SK-N-SH (cell line): ENCODE results near the gene ARHGEF28. TPM values are rescaled to one million over a fixed set of nuclear protein-coding genes. Genes with fewer than 3 reads are reported as not detected.

ENCODE experiments used
- CTCF ChIA-PET: fragments of 300-600, 350-600 bp; formaldehyde crosslinking; extraction: SDS; loops from one replicate; lab custom pipeline; 2021; lab: Yijun Ruan, JAX
- POLR2A ChIA-PET: fragments of 350-600 bp; sonication (Branson Sonifier 250); formaldehyde crosslinking; extraction: SDS; loops from one replicate; lab custom pipeline; 2020; ENCODE audit warnings: antibody characterized with exemption, inconsistent platforms; lab: Yijun Ruan, JAX
- DNase-seq: peaks from one replicate; pipeline ENCODE4 v3.0.0; 2012
- H2AFZ ChIP-seq: fragments of 200-600 bp; sonication (generic); 2 replicates; pipeline ENCODE4 v1.8.1; 2016; ENCODE audit warnings: antibody characterized with exemption, mild to moderate bottlenecking, low read depth
- H3F3A ChIP-seq: fragments of 200-600 bp; sonication (generic); replicated peaks from 2 replicates; pipeline ENCODE3; 2016; ENCODE audit warnings: antibody characterized with exemption, mild to moderate bottlenecking; ENCODE audit not compliant: insufficient read depth
- H3K27ac ChIP-seq, 2 experiments: fragments of 200-500 bp in 1 of 2; fragments of 200-600 bp in 1 of 2; sonication (Bioruptor generic) in 1 of 2; sonication (generic), shearing (Covaris generic) in 1 of 2; 2 replicates each; pipeline versions ENCODE4 v1.5.1 to v1.6.1; 2014 to 2016; ENCODE audit warnings: low read depth in 2 of 2, inconsistent platforms in 1 of 2, low read length in 1 of 2, mild to moderate bottlenecking in 1 of 2, mixed read lengths in 1 of 2
- H3K27me3 ChIP-seq: fragments of 200-600 bp; sonication (generic), shearing (Covaris generic); 2 replicates; pipeline ENCODE4 v1.6.1; 2016; ENCODE audit warnings: mixed run types; ENCODE audit not compliant: insufficient read depth
- H3K36me3 ChIP-seq, 2 experiments: fragments of 200-500 bp in 1 of 2; fragments of 200-600 bp in 1 of 2; sonication (Bioruptor generic) in 1 of 2; sonication (generic) in 1 of 2; replicated peaks in 1 of 2; 2 replicates each; pipeline versions ENCODE3 to v1.5.1; 2014 to 2016; ENCODE audit warnings: low read length in 1 of 2, mild to moderate bottlenecking in 1 of 2; ENCODE audit not compliant: insufficient read depth in 2 of 2, control insufficient read depth in 1 of 2
- H3K4me1 ChIP-seq, 2 experiments: fragments of 200-500 bp in 1 of 2; fragments of 200-600 bp in 1 of 2; sonication (Bioruptor generic) in 1 of 2; sonication (generic), shearing (Covaris generic) in 1 of 2; 2 replicates each; pipeline versions ENCODE4 v1.5.1 to v1.6.1; 2014 to 2016; ENCODE audit warnings: low read depth in 1 of 2, low read length in 1 of 2, mixed run types in 1 of 2; ENCODE audit not compliant: insufficient read depth in 2 of 2, control insufficient read depth in 1 of 2
- H3K4me2 ChIP-seq: fragments of 200-600 bp; sonication (generic), shearing (Covaris generic); 2 replicates; pipeline ENCODE4 v1.6.1; 2017; ENCODE audit warnings: mixed run types
- H3K4me3 ChIP-seq, 2 experiments: fragments of 200-500 bp in 1 of 2; fragments of 200-600 bp in 1 of 2; sonication (Bioruptor generic) in 1 of 2; sonication (generic), shearing (Covaris generic) in 1 of 2; 2 replicates each; pipeline versions ENCODE4 v1.5.1 to v1.8.1; 2014 to 2016; ENCODE audit warnings: low read depth in 2 of 2, inconsistent platforms in 1 of 2, low read length in 1 of 2, mild to moderate bottlenecking in 1 of 2, mixed read lengths in 1 of 2, moderate library complexity in 1 of 2
- H3K79me2 ChIP-seq: fragments of 200-600 bp; sonication (generic); 2 replicates; pipeline ENCODE4 v1.8.1; 2017; ENCODE audit warnings: mild to moderate bottlenecking; ENCODE audit not compliant: insufficient read depth
- H3K9ac ChIP-seq: fragments of 200-600 bp; sonication (generic); 2 replicates; pipeline ENCODE4 v1.6.1; 2017; ENCODE audit warnings: mixed run types
- H3K9me2 ChIP-seq: fragments of 200-600 bp; sonication (generic); 2 replicates; pipeline ENCODE4 v1.6.1; 2017; ENCODE audit warnings: mixed run types
- H3K9me3 ChIP-seq: fragments of 200-600 bp; sonication (generic); 2 replicates; pipeline ENCODE4 v1.6.1; 2017; ENCODE audit warnings: mixed run types, mild to moderate bottlenecking, moderate library complexity
- H4K20me1 ChIP-seq: fragments of 200-600 bp; sonication (generic); 2 replicates; pipeline ENCODE4 v1.6.1; 2017; ENCODE audit warnings: mild to moderate bottlenecking, mixed run types; ENCODE audit not compliant: insufficient read depth
- CTCF ChIP-seq: fragments of 200-600 bp; sonication (generic); IDR thresholded peaks from 2 replicates; pipeline ENCODE4 v1.6.1; 2017; ENCODE audit warnings: antibody characterized with exemption, mild to moderate bottlenecking, moderate library complexity
- ELF1 ChIP-seq: IDR thresholded peaks from 2 replicates; pipeline ENCODE4 v1.4.0; 2012
- EP300 ChIP-seq, 2 experiments: IDR thresholded peaks; 2 replicates each; pipeline versions ENCODE4 v1.4.0 to v1.6.1; 2012; ENCODE audit warnings: borderline replicate concordance in 1 of 2, low read depth in 1 of 2, low read length in 1 of 2
- FOSL2 ChIP-seq: IDR thresholded peaks from 2 replicates; pipeline ENCODE4 v1.4.0; 2012; ENCODE audit warnings: low read depth, mild to moderate bottlenecking, moderate library complexity, borderline replicate concordance
- FOXJ3 ChIP-seq: sonication (generic); formaldehyde crosslinking; IDR thresholded peaks from 2 replicates; pipeline ENCODE4 v1.5.1; 2020; ENCODE audit warnings: mild to moderate bottlenecking, missing genetic modification reagents
- FOXM1 ChIP-seq: IDR thresholded peaks from 2 replicates; pipeline ENCODE4 v1.4.0; 2012; ENCODE audit warnings: low read depth, mild to moderate bottlenecking
- GABPA ChIP-seq: IDR thresholded peaks from 2 replicates; pipeline ENCODE4 v1.4.0; 2012; ENCODE audit warnings: low read depth, mild to moderate bottlenecking
- GATA2 ChIP-seq: sonication (generic); formaldehyde crosslinking; IDR thresholded peaks from 2 replicates; pipeline ENCODE4 v1.5.0; 2020; ENCODE audit warnings: mild to moderate bottlenecking, missing genetic modification reagents
- JUND ChIP-seq: IDR thresholded peaks from 2 replicates; pipeline ENCODE4 v1.4.0; 2012
- MAX ChIP-seq: IDR thresholded peaks from 2 replicates; pipeline ENCODE4 v1.4.0; 2012; ENCODE audit warnings: low read depth
- NFIC ChIP-seq: IDR thresholded peaks from 2 replicates; pipeline ENCODE4 v1.4.0; 2012; ENCODE audit warnings: borderline replicate concordance
- RCOR1 ChIP-seq: fragments of 150-350 bp; IDR thresholded peaks from 2 replicates; pipeline ENCODE4 v1.6.1; 2017; ENCODE audit warnings: antibody characterized with exemption, low read length
- REST ChIP-seq: IDR thresholded peaks from 2 replicates; pipeline ENCODE4 v1.6.1; 2012; ENCODE audit warnings: mild to moderate bottlenecking, low read depth, low read length, moderate library complexity
- RXRA ChIP-seq: IDR thresholded peaks from 2 replicates; pipeline ENCODE4 v1.4.0; 2012; ENCODE audit warnings: low read depth, mild to moderate bottlenecking, borderline replicate concordance
- SIN3A ChIP-seq: IDR thresholded peaks from 2 replicates; pipeline ENCODE4 v1.6.1; 2012; ENCODE audit warnings: low read depth, mild to moderate bottlenecking, low read length, moderate library complexity, borderline replicate concordance
- SMC3 ChIP-seq: IDR thresholded peaks from 2 replicates; pipeline ENCODE4 v1.6.1; 2012; ENCODE audit warnings: low read depth, low read length, improper control_type of control experiment
- TAF1 ChIP-seq: IDR thresholded peaks from 2 replicates; pipeline ENCODE4 v1.6.1; 2012; ENCODE audit warnings: low read depth, mild to moderate bottlenecking, low read length, moderate library complexity, borderline replicate concordance
- USF1 ChIP-seq: IDR thresholded peaks from 2 replicates; pipeline ENCODE4 v1.4.0; 2012; ENCODE audit warnings: low read depth, borderline replicate concordance
- YY1 ChIP-seq: IDR thresholded peaks from 2 replicates; pipeline ENCODE4 v1.4.0; 2012; ENCODE audit warnings: low read depth, mild to moderate bottlenecking
- ZBTB33 ChIP-seq: IDR thresholded peaks from 2 replicates; pipeline ENCODE4 v1.4.0; 2012; ENCODE audit warnings: low read depth, borderline replicate concordance
- WGBS: methylation state at CpG from one replicate; pipeline ENCODE4 v1.1.6; 2017; ENCODE audit warnings: low lambda C conversion rate; 5-methylcytosine and 5-hydroxymethylcytosine counted together
- polyA plus RNA-seq, 3 experiments: library from polyadenylated mRNA; depleted of rRNA; stranded (reverse); fragments of >200 nt; gene quantifications; 2 replicates each; pipeline ENCODE4 v1.2.3, GENCODE V29; 2012

The ARHGEF28 gene
- polyA plus RNA-seq, 1 of the 3 experiments (the other 2 are of a cell fraction): 4.2 TPM

DNA sequence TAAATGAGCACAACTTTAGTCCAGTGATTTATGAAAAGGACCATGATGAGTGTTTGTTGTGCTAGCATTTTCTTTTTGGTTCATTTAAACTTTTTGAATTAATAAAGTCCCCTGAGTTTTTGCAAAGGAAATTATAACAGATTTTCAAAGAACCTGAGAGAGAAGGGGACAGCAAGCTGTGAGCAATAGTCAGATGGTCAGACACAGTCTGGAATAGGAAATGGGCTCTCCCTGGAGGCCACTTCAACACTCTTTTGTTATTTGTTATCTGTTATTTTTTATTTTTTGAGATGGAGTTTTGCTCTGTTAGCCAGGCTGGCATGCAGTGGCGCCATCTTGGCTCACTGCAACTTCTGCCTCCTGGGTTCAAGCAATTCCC, 171.1 kb downstream of the ARHGEF28 start:
- peak overlapping the region; percentile 39; the same call in 1 of the 2 replicates for H3K9ac ChIP-seq
- peak overlapping the region; percentile 61 for H2AFZ ChIP-seq
- no peak overlapping the region for H3K4me2 ChIP-seq
- ChIA-PET POLR2A (no interaction called here), CTCF (interaction anchor here (1.3 to 16.5 kb wide), 2 partner anchors 9 to 204 kb away, joined by 4 to 398 read pairs; no protein-coding TSS in a partner anchor)
- H3K27me3 ChIP-seq: no peaks in the 10 kb centered on the region
- H3K79me2 ChIP-seq: no peaks in the 10 kb centered on the region
- H4K20me1 ChIP-seq: no peaks in the 10 kb centered on the region
- WGBS: 92% methylated on average over 1 of the region's 1 CpG
- no peak overlapping the region for H3K4me3 ChIP-seq
- TF ChIP-seq JUND (no peak), ZBTB33 (no peak), SMC3 (no peak), NFIC (no peak), CTCF (no peak), GABPA (no peak), SIN3A (no peak), FOXJ3 (CRISPR knock-in tag) (no peak)
- peaks cover 3 to 10% of the 10 kb centered on the region in 2 experiments; a peak in 3 of 4 replicates for H3K4me1 ChIP-seq
- H3K27ac ChIP-seq: peak overlapping the region in 1 of 2 experiments; percentile 67; a peak in 2 of 4 replicates
- no peak for DNase-seq
- H3K9me3 ChIP-seq: no peaks in the 10 kb centered on the region
- peaks cover 0 to 6% of the 10 kb centered on the region in 2 experiments for H3K36me3 ChIP-seq
- H3F3A ChIP-seq: peaks cover 3% of the 10 kb centered on the region
- H3K9me2 ChIP-seq: no peaks in the 10 kb centered on the region

DNA sequence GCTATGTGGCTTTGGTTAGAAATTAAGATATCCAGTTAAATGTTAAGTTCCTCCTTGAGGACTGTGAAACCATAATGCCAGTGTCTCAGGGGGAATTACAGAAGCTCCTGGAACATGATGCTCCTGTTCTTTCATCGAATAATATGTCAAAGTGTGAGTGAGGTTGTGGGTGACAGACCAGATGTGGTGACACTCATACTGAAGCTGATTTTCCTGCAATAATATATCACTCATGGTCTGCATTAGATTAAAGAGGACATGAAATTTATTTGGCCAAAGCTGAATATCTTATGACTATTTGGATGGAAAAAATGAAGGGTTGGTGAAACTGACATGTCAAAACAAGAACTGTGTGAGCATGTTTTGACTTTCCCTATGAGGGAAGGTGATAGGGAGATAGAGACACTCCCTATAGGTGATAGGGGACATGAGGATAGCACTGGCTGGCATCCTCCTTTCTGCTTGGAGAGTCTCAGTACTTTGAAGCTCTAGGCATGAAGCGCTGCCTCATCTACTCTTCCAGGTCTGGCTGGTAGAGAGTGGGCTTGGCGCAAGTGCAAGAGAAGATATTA, 173.5 kb downstream of the ARHGEF28 start:
- 94% methylated on average over 3 of the region's 3 CpGs for WGBS
- TF ChIP-seq YY1: no peak
- no peak for TF ChIP-seq GABPA
- TF ChIP-seq FOXM1: no peak
- TF ChIP-seq GATA2 (CRISPR knock-in tag): no peak
- TF ChIP-seq FOXJ3 (CRISPR knock-in tag): no peak
- TF ChIP-seq JUND: no peak
- no peak for TF ChIP-seq MAX
- TF ChIP-seq RCOR1: no peak
- no peak for TF ChIP-seq FOSL2
- TF ChIP-seq RXRA: no peak
- TF ChIP-seq USF1: no peak
- no peak for TF ChIP-seq ELF1
- TF ChIP-seq REST: no peak
- TF ChIP-seq TAF1: no peak
- no peak for TF ChIP-seq EP300 (IDR thresholded peaks at IDR 0.05; ENCODE audit: borderline replicate concordance in 1 of 2, low read depth in 1 of 2, low read length in 1 of 2)

More for the DNA sequence above, 173.5 kb downstream of the ARHGEF28 start:
- Histone ChIP-seq H3K27me3 (no peaks in the 10 kb centered on the region), H3K4me1 (peaks cover 3 to 10% of the 10 kb centered on the region in 2 experiments; a peak in 2 of 4 replicates), H3K27ac (no peak overlapping the region), H3K79me2 (no peaks in the 10 kb centered on the region), H3K9me2 (no peaks in the 10 kb centered on the region), H3K4me2 (no peak overlapping the region), H3K9ac (no peak overlapping the region), H2AFZ (no peak overlapping the region), H4K20me1 (no peaks in the 10 kb centered on the region), H3K4me3 (no peak overlapping the region), H3K36me3 (peaks cover 0 to 6% of the 10 kb centered on the region in 2 experiments), H3F3A (no peaks in the 10 kb centered on the region), H3K9me3 (no peaks in the 10 kb centered on the region)
- CTCF ChIA-PET: interaction anchor here (16.5 kb wide), 1 partner anchor 206 kb away, joined by 398 read pairs; no protein-coding TSS in a partner anchor
- DNase-seq: no peak
- POLR2A ChIA-PET: no interaction called here
